RWPE1 (cell line): ENCODE results near the gene NUDT19.
"Not testable (repeated sequence)": the region's sequence is repeated elsewhere in the genome, so short reads cannot be mapped to it uniquely, and the experiment has no call there.

Experiments
- CTCF ChIA-PET: fragments of 350-600 bp; sonication (Branson Sonifier 250); formaldehyde crosslinking; extraction: SDS; loops from one replicate; lab custom pipeline; 2021; lab: Yijun Ruan, JAX
- POLR2A ChIA-PET: fragments of 400-600 bp; formaldehyde crosslinking; extraction: SDS; loops from one replicate; lab custom pipeline; 2020; ENCODE audit warnings: antibody characterized with exemption; ENCODE audit not compliant: low non-redundant PET; lab: Yijun Ruan, JAX
- DNase-seq: peaks from one replicate; pipeline ENCODE4 v3.0.0; 2012; ENCODE audit warnings: low spot score
- H3K27ac ChIP-seq: fragments of 450-650 bp; 2 replicates; pipeline ENCODE4 v1.5.1; 2017
- TF ChIP-seq, protein P1 (sequence below): fragments of 450-650 bp; conservative IDR thresholded peaks from 2 replicates; pipeline ENCODE4 v1.5.1; 2017; ENCODE audit warnings: low read depth, mild to moderate bottlenecking

The NUDT19 gene

DNA sequence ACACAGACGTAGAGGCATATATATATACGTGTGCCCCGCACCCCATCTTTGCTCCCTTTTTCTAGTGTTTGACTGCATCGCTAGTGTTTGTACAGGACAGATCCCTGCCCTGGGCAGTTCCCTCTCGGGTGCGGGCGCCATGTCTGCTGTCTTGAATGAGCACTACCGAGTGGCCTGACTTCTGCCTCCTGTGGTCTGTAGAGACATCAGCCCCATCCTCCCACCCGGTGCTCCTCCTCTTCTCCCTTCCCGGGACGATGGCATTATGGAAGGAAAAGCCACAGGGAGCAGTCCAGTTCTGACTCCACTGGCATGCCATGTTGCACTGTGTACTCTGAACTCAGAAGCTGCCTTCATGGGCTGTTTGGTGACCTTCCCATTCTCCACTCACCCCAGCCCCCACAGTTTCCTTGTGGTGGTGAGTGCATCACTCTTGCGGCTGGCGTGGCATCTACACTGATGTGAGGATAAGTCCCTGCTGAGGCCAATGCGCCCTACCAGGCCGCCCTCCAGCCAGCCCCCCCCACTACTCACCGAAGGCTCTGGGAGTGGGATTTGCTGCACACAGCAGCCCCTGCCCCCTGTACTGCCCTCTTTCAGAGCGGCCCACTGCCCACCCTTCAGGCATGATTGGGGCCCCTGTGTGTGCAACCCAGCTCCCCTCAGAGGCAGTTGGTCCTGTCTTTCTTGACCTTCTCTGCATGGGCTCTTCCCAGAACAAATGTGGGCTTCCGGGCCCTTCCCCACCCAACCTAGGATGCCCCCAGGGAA is 53.1 kb downstream of the NUDT19 start:
- DNase-seq, result no peak
- CTCF ChIA-PET, result no interaction called here
- TF ChIP-seq, protein P1, sequence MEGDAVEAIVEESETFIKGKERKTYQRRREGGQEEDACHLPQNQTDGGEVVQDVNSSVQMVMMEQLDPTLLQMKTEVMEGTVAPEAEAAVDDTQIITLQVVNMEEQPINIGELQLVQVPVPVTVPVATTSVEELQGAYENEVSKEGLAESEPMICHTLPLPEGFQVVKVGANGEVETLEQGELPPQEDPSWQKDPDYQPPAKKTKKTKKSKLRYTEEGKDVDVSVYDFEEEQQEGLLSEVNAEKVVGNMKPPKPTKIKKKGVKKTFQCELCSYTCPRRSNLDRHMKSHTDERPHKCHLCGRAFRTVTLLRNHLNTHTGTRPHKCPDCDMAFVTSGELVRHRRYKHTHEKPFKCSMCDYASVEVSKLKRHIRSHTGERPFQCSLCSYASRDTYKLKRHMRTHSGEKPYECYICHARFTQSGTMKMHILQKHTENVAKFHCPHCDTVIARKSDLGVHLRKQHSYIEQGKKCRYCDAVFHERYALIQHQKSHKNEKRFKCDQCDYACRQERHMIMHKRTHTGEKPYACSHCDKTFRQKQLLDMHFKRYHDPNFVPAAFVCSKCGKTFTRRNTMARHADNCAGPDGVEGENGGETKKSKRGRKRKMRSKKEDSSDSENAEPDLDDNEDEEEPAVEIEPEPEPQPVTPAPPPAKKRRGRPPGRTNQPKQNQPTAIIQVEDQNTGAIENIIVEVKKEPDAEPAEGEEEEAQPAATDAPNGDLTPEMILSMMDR, result no peak
- no peak overlapping the region for H3K27ac ChIP-seq
- POLR2A ChIA-PET, result no interaction called here

DNA sequence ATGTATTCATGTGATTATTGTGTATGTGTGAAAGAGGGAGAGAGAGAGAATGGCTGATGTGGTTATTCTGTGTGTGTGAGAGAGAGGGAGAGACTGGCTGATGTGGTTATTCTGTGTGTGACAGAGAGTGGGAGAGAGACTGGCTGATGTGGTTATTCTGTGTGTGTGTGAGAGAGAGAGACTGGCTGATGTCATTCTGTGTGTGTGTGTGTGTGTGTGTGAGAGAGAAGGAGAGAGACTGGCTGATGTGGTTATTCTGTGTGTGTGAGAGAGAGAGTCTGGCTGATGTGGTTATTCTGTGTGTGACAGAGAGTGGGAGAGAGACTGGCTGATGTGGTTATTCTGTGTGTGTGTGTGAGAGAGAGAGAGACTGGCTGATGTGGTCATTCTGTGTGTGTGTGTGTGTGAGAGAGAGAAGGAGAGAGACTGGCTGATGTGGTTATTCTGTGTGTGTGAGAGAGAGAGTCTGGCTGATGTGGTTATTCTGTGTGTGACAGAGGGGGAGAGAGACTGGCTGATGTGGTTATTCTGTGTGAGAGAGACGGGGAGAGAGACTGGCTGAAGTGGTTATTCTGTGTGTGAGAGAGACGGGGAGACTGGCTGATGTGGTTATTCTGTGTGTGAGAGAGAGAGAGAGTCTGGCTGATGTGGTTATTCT is 54.1 kb downstream of the NUDT19 start:
- CTCF ChIA-PET, DNase-seq, POLR2A ChIA-PET, H3K27ac ChIP-seq: not testable (repeated sequence)

DNA sequence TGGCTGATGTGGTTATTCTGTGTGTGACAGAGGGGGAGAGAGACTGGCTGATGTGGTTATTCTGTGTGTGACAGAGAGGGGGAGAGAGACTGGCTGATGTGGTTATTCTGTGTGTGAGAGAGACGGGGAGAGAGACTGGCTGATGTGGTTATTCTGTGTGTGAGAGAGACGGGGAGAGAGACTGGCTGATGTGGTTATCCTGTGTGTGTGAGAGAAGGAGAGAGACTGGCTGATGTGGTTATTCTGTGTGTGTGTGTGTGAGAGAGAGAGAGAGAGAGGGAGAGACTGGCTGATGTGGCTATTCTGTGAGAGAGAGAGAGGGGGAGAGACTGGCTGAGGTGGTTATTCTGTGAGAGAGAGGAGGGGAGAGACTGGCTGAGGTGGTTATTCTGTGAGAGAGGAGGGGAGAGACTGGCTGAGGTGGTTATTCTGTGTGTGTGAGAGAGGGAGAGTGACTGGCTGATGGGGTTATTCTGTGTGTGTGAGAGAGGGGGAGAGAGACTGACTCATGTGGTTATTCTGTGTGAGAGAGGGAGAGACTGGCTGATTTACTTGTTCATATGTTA is 55.1 kb downstream of the NUDT19 start:
- CTCF ChIA-PET, POLR2A ChIA-PET, H3K27ac ChIP-seq, DNase-seq: not testable (repeated sequence)

DNA sequence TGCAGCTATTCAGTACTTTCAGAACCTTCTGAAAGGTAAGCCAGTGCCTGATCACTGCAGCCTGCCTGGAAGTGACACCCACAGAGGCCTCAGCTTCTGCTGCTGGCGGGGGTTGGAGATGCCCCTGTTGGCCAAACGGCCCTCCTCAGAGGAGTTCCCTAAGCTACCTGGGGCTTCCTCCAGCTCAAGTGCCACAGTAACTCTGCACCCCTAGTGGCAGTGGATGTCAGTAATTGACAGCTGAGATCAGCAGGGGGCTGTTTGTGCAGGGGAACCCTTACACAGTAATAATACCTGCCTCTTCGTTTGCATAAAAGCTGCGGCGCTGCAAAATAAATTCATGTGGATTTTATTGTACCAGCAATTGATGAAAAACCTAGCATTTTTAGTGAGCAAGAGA is 56.9 kb downstream of the NUDT19 start:
- no peak for DNase-seq
- TF ChIP-seq, protein P1, result no peak
- ChIA-PET POLR2A (no interaction called here), CTCF (no interaction called here)
- no peak overlapping the region for H3K27ac ChIP-seq

DNA sequence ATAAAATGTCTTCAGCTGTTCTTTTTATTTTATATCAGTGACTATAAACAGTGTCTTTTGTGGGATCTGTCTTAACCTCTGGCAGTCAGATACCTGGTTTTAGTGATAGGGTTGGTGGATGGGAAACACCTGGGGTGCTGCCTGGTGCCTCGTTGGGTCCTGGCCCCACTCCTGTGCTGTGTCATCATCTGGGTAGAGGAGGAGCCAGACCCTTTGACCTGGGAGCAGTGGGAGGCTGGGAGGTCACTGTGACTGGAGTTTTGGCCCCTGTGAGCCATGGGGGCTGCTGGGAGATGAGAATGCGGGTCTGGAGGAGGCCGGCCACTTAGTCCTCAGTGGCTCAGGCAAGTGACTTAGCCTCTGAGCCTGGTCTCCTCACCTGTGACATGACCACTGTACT is 57.3 kb downstream of the NUDT19 start:
- TF ChIP-seq, protein P1, result no peak
- ChIA-PET CTCF (no interaction called here), POLR2A (no interaction called here)
- no peak for DNase-seq
- no peak overlapping the region for H3K27ac ChIP-seq

DNA sequence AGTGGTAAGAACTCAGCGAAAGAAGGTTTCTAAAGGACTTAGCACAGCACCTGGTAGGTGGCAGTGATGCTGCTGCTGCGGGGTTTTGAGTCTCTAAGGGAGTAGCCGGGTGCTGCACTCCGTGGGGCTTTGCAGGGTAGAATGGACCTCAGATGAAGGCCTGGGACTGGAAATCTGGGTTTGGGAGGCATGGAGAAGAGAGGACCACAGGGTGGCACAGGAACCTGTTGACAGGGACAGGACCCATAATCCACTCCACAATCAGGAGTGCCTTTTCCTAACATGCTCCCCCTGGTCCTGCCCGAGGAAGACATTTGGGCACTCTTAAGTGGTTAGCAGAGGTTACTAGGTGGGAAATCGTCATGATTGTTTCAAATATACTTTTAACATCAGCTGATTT is 57.7 kb downstream of the NUDT19 start:
- TF ChIP-seq, protein P1, result no peak
- no peak for DNase-seq
- no peak overlapping the region for H3K27ac ChIP-seq
- ChIA-PET POLR2A (no interaction called here), CTCF (no interaction called here)

DNA sequence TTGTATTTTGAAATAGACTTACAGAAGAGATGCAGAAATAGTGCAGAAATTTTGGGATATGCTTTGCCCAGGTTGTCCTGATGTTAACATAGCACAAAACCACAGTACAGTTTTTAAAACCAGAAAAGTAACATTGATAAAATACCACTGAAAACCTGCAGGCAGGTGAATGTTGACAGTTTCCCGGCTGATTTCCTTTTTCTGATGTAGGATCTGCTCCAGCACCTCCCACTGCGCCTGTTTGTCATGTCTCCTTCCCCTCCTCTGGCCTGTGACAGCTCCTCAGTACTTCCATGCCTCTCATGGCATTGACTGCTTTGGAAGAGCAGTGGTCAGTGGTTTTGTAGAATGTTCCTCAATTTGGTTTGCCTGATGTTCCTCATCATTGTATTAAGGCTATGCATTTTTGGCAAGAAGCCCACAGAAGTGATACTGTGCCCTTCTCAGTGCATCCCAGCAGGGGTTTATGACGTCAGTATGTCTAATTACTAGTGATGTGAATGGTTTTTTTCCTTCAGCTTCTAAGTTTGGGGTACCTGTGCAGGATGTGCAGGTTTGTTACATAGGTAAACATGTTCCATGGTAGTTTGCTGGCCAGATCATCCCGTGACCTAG is 58.9 kb downstream of the NUDT19 start:
- ChIA-PET CTCF (no interaction called here), POLR2A (no interaction called here)
- H3K27ac ChIP-seq, result no peak overlapping the region
- TF ChIP-seq, protein P1, result no peak
- DNase-seq, result no peak
